ENCODE measurements around the gene MEF2D. TPM values are rescaled to one million over a fixed set of nuclear protein-coding genes. Genes with fewer than 3 reads are reported as not detected.

The MEF2D gene
- total and polyA plus RNA-seq, 7 experiments from 2014 or later, result 4.5 to 190 (median 61.6) TPM

- no peaks in the 10 kb centered on the region for H3K27me3 ChIP-seq (ENCODE audit: control insufficient read depth in 2 of 2, insufficient read depth in 2 of 2, low read length in 2 of 2)
- Mint-ChIP-seq H3K27me3 (no peaks in the 10 kb centered on the region), H3K36me3 (peaks cover 10 to 39% (median 26%) of the 10 kb centered on the region in 5 donors), H3K9me3 (peaks cover 0 to 5% (median 0%) of the 10 kb centered on the region in 11 donors), H3K27ac (peak overlapping the region in 7 of 9 donors; percentile 76 to 94 (median 89)), H3K4me1 (peaks cover 54 to 72% (median 68%) of the 10 kb centered on the region in 7 donors), H3K4me3 (peak overlapping the region in 2 of 10 donors; percentile 25 to 35)
- no peak overlapping the region for H3K4me3 ChIP-seq (ENCODE audit: low read length)
- POLR2A ChIA-PET, result interaction anchor here (16.2 kb wide), 1 partner anchor 18 kb away, joined by 256 read pairs; the partner anchor contains the start of gene MEF2D
- peak overlapping the region; percentile 46 for H3K27ac ChIP-seq (ENCODE audit: low read depth, low read length)
- DNase-seq, result no peak
- intact Hi-C loops (cut with micrococcal nuclease), result loop anchor here in 1 of 2 donors (5.0 kb wide), 1 partner anchor 45 kb away; no protein-coding TSS in a partner anchor
- no peaks in the 10 kb centered on the region for H3K9me3 ChIP-seq (ENCODE audit: control insufficient read depth in 2 of 3, low read length in 3 of 3)
- peaks cover 17 to 41% of the 10 kb centered on the region in 2 donors for H3K4me1 ChIP-seq (ENCODE audit: control insufficient read depth in 2 of 2, insufficient read depth in 2 of 2, low read length in 2 of 2)
- no peak for ATAC-seq
- CTCF ChIA-PET, result interaction anchor here (0.6 to 3.4 kb wide), 10 partner anchors 9 to 135 kb away, joined by 3 to 39 read pairs (median 9); partner anchors contain the start of gene MEF2D
- H3K36me3 ChIP-seq (ENCODE audit: control insufficient read depth in 2 of 3, insufficient read depth in 3 of 3, low read length in 3 of 3), result peaks cover 22 to 80% (median 25%) of the 10 kb centered on the region in 3 experiments
Measured at GRCh38 chr1:156482276-156482675, 18.3 kb downstream of the MEF2D start.

DNA sequence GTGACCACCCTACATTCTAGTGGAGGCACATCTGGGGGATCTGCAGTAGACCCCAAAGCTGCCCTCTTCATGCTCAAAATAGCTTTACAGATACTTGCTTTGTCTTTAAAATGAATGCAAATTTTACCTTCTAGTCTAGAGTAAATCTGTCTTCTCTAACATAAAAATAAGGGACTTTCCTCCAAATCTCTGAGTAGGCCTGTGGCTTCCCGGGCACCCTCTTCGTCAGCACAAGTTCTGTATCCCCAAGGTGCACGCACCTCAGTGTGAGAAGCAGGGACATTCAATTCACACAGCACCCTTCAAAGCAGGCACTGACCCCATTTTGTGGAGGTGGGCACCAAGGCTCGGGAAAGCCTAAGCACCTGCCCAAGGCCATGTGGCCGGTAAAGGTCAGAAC lies 19.0 kb downstream of the MEF2D start:
- Histone ChIP-seq H3K27ac (ENCODE audit: low read depth, low read length) (peak overlapping the region; percentile 46), H3K36me3 (ENCODE audit: control insufficient read depth in 2 of 3, insufficient read depth in 3 of 3, low read length in 3 of 3) (peaks cover 29 to 87% (median 32%) of the 10 kb centered on the region in 3 experiments), H3K4me3 (ENCODE audit: low read length) (no peak overlapping the region), H3K4me1 (ENCODE audit: control insufficient read depth in 2 of 2, insufficient read depth in 2 of 2, low read length in 2 of 2) (peaks cover 12 to 34% of the 10 kb centered on the region in 2 donors), H3K27me3 (ENCODE audit: control insufficient read depth in 2 of 2, insufficient read depth in 2 of 2, low read length in 2 of 2) (no peaks in the 10 kb centered on the region), H3K9me3 (ENCODE audit: control insufficient read depth in 2 of 3, low read length in 3 of 3) (no peaks in the 10 kb centered on the region)
- CTCF ChIA-PET, result interaction anchor here (0.6 to 3.4 kb wide), 15 partner anchors 9 to 136 kb away, joined by 3 to 39 read pairs (median 8); partner anchors contain the start of gene MEF2D
- Mint-ChIP-seq H3K27me3 (no peaks in the 10 kb centered on the region), H3K9me3 (peaks cover 0 to 5% (median 0%) of the 10 kb centered on the region in 11 donors), H3K36me3 (peaks cover 9 to 41% (median 29%) of the 10 kb centered on the region in 5 donors), H3K4me3 (peak overlapping the region in 6 of 10 donors; percentile 11 to 51 (median 30)), H3K27ac (peak overlapping the region; percentile 74 to 94 (median 89)), H3K4me1 (peaks cover 48 to 68% (median 61%) of the 10 kb centered on the region in 7 donors)
- intact Hi-C loops (cut with micrococcal nuclease), result loop anchor here (2.0 to 5.0 kb wide), 5 partner anchors 46 to 127 kb away; partner anchors contain the start of gene IQGAP3 (in 2 of the 2)
- POLR2A ChIA-PET, result interaction anchor here (0.9 to 16.2 kb wide), 3 partner anchors 9 to 21 kb away, joined by 3 to 256 read pairs (median 3); partner anchors contain the start of gene MEF2D
- DNase-seq (peak in 3 of 9 donors; percentile 28 to 46 (median 30)), ATAC-seq (peak; percentile 38)

- intact Hi-C loops (cut with micrococcal nuclease), result loop anchor here (1.0 to 5.0 kb wide), 9 partner anchors 20 to 128 kb away; partner anchors contain the start of genes IQGAP3 (in 2 of the 2) and MEF2D (in 1 of the 2)
- peak; percentile 87 for ATAC-seq
- peak; percentile 63 to 88 (median 79) for DNase-seq
- peak overlapping the region in 6 of 10 donors; percentile 23 to 51 (median 43) for H3K4me3 Mint-ChIP-seq
- ChIA-PET POLR2A (interaction anchor here (0.9 to 16.2 kb wide), 6 partner anchors 8 to 111 kb away, joined by 3 to 256 read pairs (median 3); partner anchors contain the start of genes MEF2D and NAXE), CTCF (interaction anchor here (0.6 to 3.4 kb wide), 22 partner anchors 9 to 665 kb away, joined by 3 to 39 read pairs (median 6); partner anchors contain the start of genes MEF2D and NAXE)
- peak overlapping the region; percentile 74 to 99 (median 89) for H3K27ac Mint-ChIP-seq
- no peaks in the 10 kb centered on the region for H3K9me3 ChIP-seq (ENCODE audit: control insufficient read depth in 2 of 3, low read length in 3 of 3)
- peaks cover 38 to 92% (median 39%) of the 10 kb centered on the region in 3 experiments for H3K36me3 ChIP-seq (ENCODE audit: control insufficient read depth in 2 of 3, insufficient read depth in 3 of 3, low read length in 3 of 3)
- H3K9me3 Mint-ChIP-seq, result peaks cover 0 to 5% (median 0%) of the 10 kb centered on the region in 11 donors
- H3K4me3 ChIP-seq (ENCODE audit: low read length), result no peak overlapping the region
- H3K36me3 Mint-ChIP-seq, result peaks cover 7 to 47% (median 32%) of the 10 kb centered on the region in 5 donors
- no peaks in the 10 kb centered on the region for H3K27me3 ChIP-seq (ENCODE audit: control insufficient read depth in 2 of 2, insufficient read depth in 2 of 2, low read length in 2 of 2)
- peaks cover 42 to 67% (median 54%) of the 10 kb centered on the region in 7 donors for H3K4me1 Mint-ChIP-seq
- no peaks in the 10 kb centered on the region for H3K27me3 Mint-ChIP-seq
- peaks cover 12 to 25% of the 10 kb centered on the region in 2 donors for H3K4me1 ChIP-seq (ENCODE audit: control insufficient read depth in 2 of 2, insufficient read depth in 2 of 2, low read length in 2 of 2)
- H3K27ac ChIP-seq (ENCODE audit: low read depth, low read length), result peak overlapping the region; percentile 46
Measured at GRCh38 chr1:156480411-156481192, 20.0 kb downstream of the MEF2D start.

GRCh38 chr1:156480016-156480370 lies 20.6 kb downstream of the MEF2D start:
- ATAC-seq (no peak), DNase-seq (no peak)
- peak overlapping the region in 1 of 10 donors; percentile 45 for H3K4me3 Mint-ChIP-seq
- ChIA-PET POLR2A (interaction anchor here (1.0 to 16.2 kb wide), 4 partner anchors 11 to 23 kb away, joined by 3 to 256 read pairs (median 7); partner anchors contain the start of gene MEF2D), CTCF (interaction anchor here (0.6 to 3.4 kb wide), 22 partner anchors 9 to 664 kb away, joined by 3 to 39 read pairs (median 6); partner anchors contain the start of genes MEF2D and NAXE)
- H3K27ac Mint-ChIP-seq, result peak overlapping the region in 8 of 9 donors; percentile 3 to 99 (median 84)
- H3K4me1 Mint-ChIP-seq, result peaks cover 40 to 63% (median 49%) of the 10 kb centered on the region in 7 donors
- peaks cover 12 to 20% of the 10 kb centered on the region in 2 donors for H3K4me1 ChIP-seq (ENCODE audit: control insufficient read depth in 2 of 2, insufficient read depth in 2 of 2, low read length in 2 of 2)
- H3K36me3 Mint-ChIP-seq, result peaks cover 7 to 51% (median 32%) of the 10 kb centered on the region in 5 donors
- no peak overlapping the region for H3K4me3 ChIP-seq (ENCODE audit: low read length)
- intact Hi-C loops (cut with micrococcal nuclease), result loop anchor here (1.0 to 5.0 kb wide), 9 partner anchors 20 to 129 kb away; partner anchors contain the start of genes IQGAP3 (in 2 of the 2) and MEF2D (in 1 of the 2)
- H3K27me3 ChIP-seq (ENCODE audit: control insufficient read depth in 2 of 2, insufficient read depth in 2 of 2, low read length in 2 of 2), result no peaks in the 10 kb centered on the region
- H3K27ac ChIP-seq (ENCODE audit: low read depth, low read length), result no peak overlapping the region
- H3K36me3 ChIP-seq (ENCODE audit: control insufficient read depth in 2 of 3, insufficient read depth in 3 of 3, low read length in 3 of 3), result peaks cover 44 to 98% (median 44%) of the 10 kb centered on the region in 3 experiments
- H3K27me3 Mint-ChIP-seq, result no peaks in the 10 kb centered on the region
- no peaks in the 10 kb centered on the region for H3K9me3 ChIP-seq (ENCODE audit: control insufficient read depth in 2 of 3, low read length in 3 of 3)
- H3K9me3 Mint-ChIP-seq, result peaks cover 0 to 5% (median 0%) of the 10 kb centered on the region in 11 donors

- ChIA-PET CTCF (interaction anchor here (0.8 to 2.4 kb wide), 9 partner anchors 11 to 133 kb away, joined by 3 to 22 read pairs (median 5); no protein-coding TSS in a partner anchor), POLR2A (interaction anchor here (1.0 to 16.2 kb wide), 2 partner anchors 11 to 21 kb away, joined by 3 to 256 read pairs; partner anchors contain the start of gene MEF2D)
- H3K27me3 Mint-ChIP-seq, result no peaks in the 10 kb centered on the region
- peaks cover 46 to 98% (median 50%) of the 10 kb centered on the region in 3 experiments for H3K36me3 ChIP-seq (ENCODE audit: control insufficient read depth in 2 of 3, insufficient read depth in 3 of 3, low read length in 3 of 3)
- H3K4me1 ChIP-seq (ENCODE audit: control insufficient read depth in 2 of 2, insufficient read depth in 2 of 2, low read length in 2 of 2), result peaks cover 12 to 18% of the 10 kb centered on the region in 2 donors
- peaks cover 0 to 5% (median 0%) of the 10 kb centered on the region in 11 donors for H3K9me3 Mint-ChIP-seq
- H3K4me3 ChIP-seq (ENCODE audit: low read length), result no peak overlapping the region
- H3K4me3 Mint-ChIP-seq, result no peak overlapping the region
- intact Hi-C loops (cut with micrococcal nuclease), result loop anchor here (1.0 to 5.0 kb wide), 9 partner anchors 21 to 129 kb away; partner anchors contain the start of genes IQGAP3 (in 2 of the 2) and MEF2D (in 1 of the 2)
- no peak overlapping the region for H3K27ac ChIP-seq (ENCODE audit: low read depth, low read length)
- H3K27me3 ChIP-seq (ENCODE audit: control insufficient read depth in 2 of 2, insufficient read depth in 2 of 2, low read length in 2 of 2), result no peaks in the 10 kb centered on the region
- H3K27ac Mint-ChIP-seq, result peak overlapping the region in 6 of 9 donors; percentile 21 to 89 (median 53)
- DNase-seq (no peak), ATAC-seq (no peak)
- peaks cover 7 to 52% (median 32%) of the 10 kb centered on the region in 5 donors for H3K36me3 Mint-ChIP-seq
- no peaks in the 10 kb centered on the region for H3K9me3 ChIP-seq (ENCODE audit: control insufficient read depth in 2 of 3, low read length in 3 of 3)
- H3K4me1 Mint-ChIP-seq, result peaks cover 36 to 62% (median 43%) of the 10 kb centered on the region in 7 donors
Measured at GRCh38 chr1:156479093-156480015, 21.2 kb downstream of the MEF2D start.
